ENCODE results near the gene DAB1. TPM values are rescaled to one million over a fixed set of nuclear protein-coding genes. Genes with fewer than 3 reads are reported as not detected.

Gene DAB1
- total RNA-seq, 1 experiment from 2014 or later = not detected

DNA sequence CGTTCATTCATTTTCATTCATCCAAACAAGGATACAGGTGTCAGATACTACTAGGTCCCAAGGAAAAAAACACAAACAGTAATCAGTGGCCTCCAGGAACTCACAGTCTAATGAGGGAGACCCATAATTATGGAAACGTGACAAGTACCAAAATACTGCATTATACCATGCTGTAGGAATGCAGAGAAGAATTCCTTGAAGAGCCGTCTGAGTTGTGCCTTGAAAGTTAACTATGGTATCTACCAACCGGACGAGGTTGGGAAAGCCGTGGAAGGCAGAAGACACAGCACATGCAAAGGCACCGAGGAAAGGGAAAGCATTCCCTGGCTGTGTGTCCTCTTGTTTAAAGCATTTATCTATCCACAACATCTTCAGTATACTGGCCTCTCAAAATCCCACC is 206.0 kb downstream of the DAB1 start:
- H3K36me3 ChIP-seq (ENCODE audit: control insufficient read depth in 1 of 2, insufficient read depth in 2 of 2, low read length in 2 of 2) = no peaks in the 10 kb centered on the region
- ChIA-PET POLR2A (no interaction called here), CTCF (no interaction called here), RAD21 (ENCODE audit: low non-redundant PET in 1 of 2, low total read pairs in 2 of 2, uncharacterized antibody in 2 of 2, unreplicated experiment in 2 of 2) (no interaction called here)
- no peaks in the 10 kb centered on the region for H3K79me2 ChIP-seq (ENCODE audit: insufficient read depth, low read length)
- H3K4me3 ChIP-seq (replicated peaks in 1 of 2; ENCODE audit: low read depth in 1 of 2, low read length in 2 of 2) = no peak overlapping the region
- H3K27me3 ChIP-seq (ENCODE audit: insufficient read depth, low read length) = no peaks in the 10 kb centered on the region
- H3K4me1 ChIP-seq (ENCODE audit: control insufficient read depth in 1 of 2, insufficient read depth in 2 of 2, low read length in 2 of 2) = no peaks in the 10 kb centered on the region
- no peak overlapping the region for H3K27ac ChIP-seq (ENCODE audit: low read depth, low read length)
- no peaks in the 10 kb centered on the region for H3K9me3 ChIP-seq (ENCODE audit: control insufficient read depth in 1 of 2, insufficient read depth in 1 of 2, low read depth in 1 of 2, low read length in 2 of 2)
- H3K4me2 ChIP-seq (ENCODE audit: low read length) = no peak overlapping the region
- TF ChIP-seq YY1 (IDR thresholded peaks at IDR 0.05; ENCODE audit: extremely low read depth, insufficient replicate concordance, low read depth, low read length) (no peak), POLR2AphosphoS5 (IDR thresholded peaks at IDR 0.05; ENCODE audit: low read depth, low read length) (no peak), EZH2phosphoT487 (IDR thresholded peaks at IDR 0.05; ENCODE audit: borderline replicate concordance) (no peak), FOSL1 (IDR thresholded peaks at IDR 0.05; ENCODE audit: low read depth) (no peak), SP1 (IDR thresholded peaks at IDR 0.05; ENCODE audit: low read depth) (no peak), SIN3A (IDR thresholded peaks at IDR 0.05; ENCODE audit: low read depth) (no peak), JUND (IDR thresholded peaks at IDR 0.05) (no peak), EZH2 (IDR thresholded peaks at IDR 0.05) (no peak), MAX (IDR thresholded peaks at IDR 0.05) (no peak)
- H3K9me2 ChIP-seq (ENCODE audit: insufficient read depth) = no peaks in the 10 kb centered on the region
- BruUV-seq (replicated peaks) = no TSS peak
- ATAC-seq (no peak), DNase-seq (ENCODE audit: low read depth, low spot score) (no peak)
- H2AFZ ChIP-seq (ENCODE audit: low read depth, low read length, poor library complexity, severe bottlenecking) = no peak overlapping the region
- H3K9ac ChIP-seq (ENCODE audit: low read length) = no peak overlapping the region
- H4K20me1 ChIP-seq (ENCODE audit: insufficient read depth) = no peaks in the 10 kb centered on the region
- intact Hi-C loops (cut with micrococcal nuclease) = no loop called here

GRCh38 chr1:57214951-57215575 is 208.8 kb downstream of the DAB1 start:
- no peak overlapping the region for H3K27ac ChIP-seq (ENCODE audit: low read depth, low read length)

More at GRCh38 chr1:57214951-57215575, 208.8 kb downstream of the DAB1 start:
- Histone ChIP-seq H3K36me3 (ENCODE audit: control insufficient read depth in 1 of 2, insufficient read depth in 2 of 2, low read length in 2 of 2) (no peaks in the 10 kb centered on the region), H3K27me3 (ENCODE audit: insufficient read depth, low read length) (no peaks in the 10 kb centered on the region), H3K9ac (ENCODE audit: low read length) (no peak overlapping the region), H3K9me3 (ENCODE audit: control insufficient read depth in 1 of 2, insufficient read depth in 1 of 2, low read depth in 1 of 2, low read length in 2 of 2) (no peaks in the 10 kb centered on the region), H2AFZ (ENCODE audit: low read depth, low read length, poor library complexity, severe bottlenecking) (no peak overlapping the region), H3K79me2 (ENCODE audit: insufficient read depth, low read length) (no peaks in the 10 kb centered on the region), H3K4me3 (replicated peaks in 1 of 2; ENCODE audit: low read depth in 1 of 2, low read length in 2 of 2) (no peak overlapping the region), H4K20me1 (ENCODE audit: insufficient read depth) (no peaks in the 10 kb centered on the region), H3K4me2 (ENCODE audit: low read length) (no peak overlapping the region), H3K4me1 (ENCODE audit: control insufficient read depth in 1 of 2, insufficient read depth in 2 of 2, low read length in 2 of 2) (no peaks in the 10 kb centered on the region), H3K9me2 (ENCODE audit: insufficient read depth) (no peaks in the 10 kb centered on the region)
- TF ChIP-seq ZBTB33 (IDR thresholded peaks at IDR 0.05; ENCODE audit: extremely low read depth, insufficient replicate concordance, low read length) (no peak), JUND (IDR thresholded peaks at IDR 0.05) (no peak), ZFX (IDR thresholded peaks at IDR 0.05) (no peak), TCF7L2 (IDR thresholded peaks at IDR 0.05; ENCODE audit: borderline replicate concordance, extremely low read depth, insufficient read depth, insufficient read length) (no peak), RAD21 (IDR thresholded peaks at IDR 0.05; ENCODE audit: low read depth) (no peak), EZH2 (IDR thresholded peaks at IDR 0.05) (no peak)
- TF ChIP-seq, protein P1, sequence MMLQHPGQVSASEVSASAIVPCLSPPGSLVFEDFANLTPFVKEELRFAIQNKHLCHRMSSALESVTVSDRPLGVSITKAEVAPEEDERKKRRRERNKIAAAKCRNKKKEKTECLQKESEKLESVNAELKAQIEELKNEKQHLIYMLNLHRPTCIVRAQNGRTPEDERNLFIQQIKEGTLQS (IDR thresholded peaks at IDR 0.05) = no peak
- intact Hi-C loops (cut with micrococcal nuclease) = no loop called here
- ChIA-PET POLR2A (no interaction called here), RAD21 (ENCODE audit: low non-redundant PET in 1 of 2, low total read pairs in 2 of 2, uncharacterized antibody in 2 of 2, unreplicated experiment in 2 of 2) (no interaction called here), CTCF (no interaction called here)
- ATAC-seq (no peak), DNase-seq (ENCODE audit: low read depth, low spot score) (no peak)
- BruUV-seq (replicated peaks) = no TSS peak

Data from HCT116 (cell line).